Effector CD4-positive, alpha-beta T cell (primary cell): ENCODE measurements around the gene LIPC.

Experiments
- DNase-seq: peaks from one replicate; pipeline ENCODE4 v3.0.0-alpha.2; 2020

Gene LIPC

DNA sequence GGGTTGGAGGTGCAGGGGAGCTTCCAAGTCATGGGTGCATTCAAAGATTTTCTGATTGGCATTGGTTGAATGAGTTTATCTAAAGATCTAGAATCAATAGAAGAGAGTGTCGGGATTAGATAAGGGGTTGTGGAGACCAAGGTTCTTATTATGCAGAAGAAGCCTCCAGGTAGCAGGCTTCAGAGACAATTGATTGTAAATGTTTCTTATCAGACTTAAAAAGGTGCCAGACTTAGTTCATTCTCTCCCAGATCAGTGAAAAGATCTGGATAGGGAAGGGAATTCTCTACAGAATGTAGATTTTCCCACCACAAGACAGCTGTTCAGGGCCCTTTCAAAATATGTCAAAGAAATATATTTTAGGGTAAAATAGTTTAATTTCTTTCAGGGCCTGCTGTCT, 129.5 kb downstream of the LIPC start:
- DNase-seq: no peak

DNA sequence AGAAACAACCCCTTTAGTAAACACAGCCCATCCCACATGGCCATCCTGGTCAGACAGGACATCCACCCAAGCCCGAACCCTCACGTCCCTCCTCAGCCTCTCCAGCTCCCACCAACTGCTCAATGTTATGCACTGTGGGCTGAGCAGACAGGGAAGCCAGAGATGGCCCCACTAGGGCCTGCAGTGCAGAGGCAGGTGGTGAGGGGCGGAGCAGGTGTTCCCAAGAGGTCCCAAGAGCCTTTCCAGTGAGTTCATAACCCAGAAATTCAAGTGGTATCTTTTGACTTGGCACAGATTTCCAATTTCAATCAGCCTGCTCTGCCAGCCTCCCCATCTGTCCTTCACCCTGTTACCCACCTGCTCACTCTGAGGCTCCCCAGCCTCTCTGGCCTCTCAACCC, 130.3 kb downstream of the LIPC start:
- DNase-seq: no peak

DNA sequence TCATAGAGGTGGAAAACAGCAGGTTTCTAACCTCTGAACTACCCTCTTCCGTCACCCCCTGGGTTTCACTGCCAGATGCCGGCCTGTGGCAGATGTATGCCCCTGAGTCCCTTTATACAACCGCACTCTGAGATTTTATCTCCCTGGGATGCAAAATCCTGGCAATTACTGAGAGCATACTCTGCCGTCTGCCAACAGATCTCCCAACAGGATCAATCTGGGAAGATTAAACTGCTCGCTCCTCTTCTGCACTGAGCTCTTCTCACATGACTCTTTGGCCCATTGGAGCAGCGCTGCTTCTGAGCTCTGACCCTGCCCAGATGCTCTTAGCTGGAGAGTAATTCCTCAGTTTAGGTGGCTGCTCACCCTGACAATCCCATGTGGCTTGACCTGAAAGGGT, 133.2 kb downstream of the LIPC start:
- DNase-seq: no peak

DNA sequence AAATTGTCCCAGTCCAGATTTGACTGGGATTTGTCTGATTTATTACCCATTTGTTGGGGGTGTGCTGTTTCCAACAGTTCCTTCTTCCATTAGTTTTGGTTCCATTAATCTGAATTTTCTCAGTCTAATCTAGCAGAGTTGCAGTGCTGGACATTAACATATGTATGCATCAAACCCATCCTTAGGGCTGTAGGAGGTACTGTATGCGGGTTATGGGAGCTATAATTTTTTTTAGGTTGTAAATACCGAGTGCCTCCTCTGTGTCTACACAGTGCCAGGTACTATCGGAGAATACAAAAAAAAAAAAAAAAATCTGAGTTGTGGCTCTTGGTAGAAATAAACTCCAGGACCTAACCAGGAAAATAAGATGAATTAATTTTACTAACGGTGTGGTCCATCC, 133.8 kb downstream of the LIPC start:
- DNase-seq: no peak

DNA sequence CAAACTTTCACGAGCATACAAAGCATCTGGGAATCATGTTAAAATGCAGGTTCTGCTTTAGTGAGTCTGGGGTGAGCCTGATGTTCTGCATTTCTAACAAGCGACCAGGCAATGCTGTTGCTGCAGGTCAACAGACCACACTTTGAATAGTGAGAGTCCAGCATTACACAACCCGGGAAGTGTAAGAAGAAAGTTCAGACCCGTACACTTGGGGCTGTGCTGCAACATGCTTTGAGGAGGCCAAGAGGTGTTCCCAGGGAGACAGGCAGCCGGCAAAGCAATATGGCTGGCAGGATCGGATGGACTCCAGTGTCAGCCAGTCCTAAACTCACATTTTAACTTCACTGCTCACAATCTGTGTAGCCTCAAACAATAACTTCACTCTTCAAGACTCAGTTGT, 134.2 kb downstream of the LIPC start:
- no peak for DNase-seq

DNA sequence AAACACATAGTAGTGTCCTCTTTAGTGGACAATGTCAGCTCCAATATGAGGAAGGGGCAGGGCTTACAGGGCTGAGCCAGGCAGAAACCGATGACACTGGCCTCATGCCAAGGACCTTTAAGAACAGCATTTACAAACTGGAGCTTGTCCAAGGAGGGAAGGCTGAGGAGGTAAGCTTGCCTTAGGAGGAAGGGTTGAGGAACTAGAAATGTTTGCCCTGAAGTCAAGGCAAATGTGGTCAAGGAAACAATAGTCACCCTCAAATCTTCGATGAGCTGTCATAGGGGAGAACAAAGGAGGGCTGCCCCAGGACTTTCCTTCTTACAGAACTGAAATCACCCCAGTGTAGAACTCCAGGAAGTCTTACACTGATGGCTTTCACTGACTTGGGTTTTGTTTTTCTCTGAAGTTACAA, 136.4 kb downstream of the LIPC start:
- no peak for DNase-seq

DNA sequence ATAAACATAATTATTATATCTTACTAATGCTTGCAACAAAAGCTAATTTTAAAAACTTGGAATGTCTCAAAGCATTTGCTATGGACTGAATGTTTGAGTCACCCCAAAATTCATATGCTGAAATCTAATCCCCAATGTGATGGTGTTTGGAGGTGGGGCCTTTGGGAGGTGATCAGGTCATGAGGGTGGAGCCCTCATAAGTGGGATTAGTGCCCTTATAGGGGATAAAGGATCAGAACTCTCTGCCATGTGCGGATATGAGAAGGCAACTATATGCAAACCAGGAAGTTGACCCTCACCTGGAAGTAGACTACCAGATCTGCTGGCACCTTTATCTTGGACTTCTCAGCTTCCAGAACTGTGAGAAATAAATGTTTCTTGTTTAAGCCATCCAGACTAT, 137.7 kb downstream of the LIPC start:
- no peak for DNase-seq

DNA sequence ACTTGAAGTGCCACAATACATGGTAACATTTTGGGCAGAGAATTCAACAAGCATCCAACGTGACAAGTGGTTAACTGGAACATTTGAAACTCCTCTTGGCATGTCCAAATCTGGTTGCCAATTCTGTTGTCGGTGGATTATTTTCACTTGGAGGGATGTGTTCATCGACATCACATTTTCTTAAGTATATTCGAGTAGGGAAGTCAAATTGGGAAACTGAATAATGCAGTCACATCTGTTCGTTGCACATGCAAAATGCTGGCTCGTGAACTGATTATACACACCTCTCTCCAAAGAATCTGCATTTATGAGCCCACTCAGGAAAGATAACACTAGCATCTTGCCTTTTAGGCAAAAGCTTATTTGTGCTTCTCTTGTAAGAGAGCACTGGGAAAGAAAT, 139.7 kb downstream of the LIPC start:
- no peak for DNase-seq

DNA sequence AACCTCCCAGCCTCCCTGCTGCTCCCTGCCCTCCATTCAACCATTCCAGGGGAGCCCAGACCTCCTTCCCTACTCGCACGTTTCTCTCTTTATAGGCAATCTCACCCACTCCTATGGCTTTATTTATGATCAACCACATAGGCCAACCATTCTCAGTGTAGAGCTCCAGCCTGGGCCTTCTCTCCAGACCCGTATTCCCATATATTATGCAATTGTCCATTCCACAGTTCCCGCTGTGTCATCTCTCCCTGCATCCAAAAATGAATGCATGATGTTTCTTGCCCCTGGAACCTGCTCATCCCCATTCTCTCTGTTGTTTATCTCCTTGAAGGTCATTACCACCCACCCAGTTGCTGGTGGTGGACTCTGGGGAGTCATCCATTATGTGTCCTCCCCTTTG, 140.7 kb downstream of the LIPC start:
- DNase-seq: no peak

DNA sequence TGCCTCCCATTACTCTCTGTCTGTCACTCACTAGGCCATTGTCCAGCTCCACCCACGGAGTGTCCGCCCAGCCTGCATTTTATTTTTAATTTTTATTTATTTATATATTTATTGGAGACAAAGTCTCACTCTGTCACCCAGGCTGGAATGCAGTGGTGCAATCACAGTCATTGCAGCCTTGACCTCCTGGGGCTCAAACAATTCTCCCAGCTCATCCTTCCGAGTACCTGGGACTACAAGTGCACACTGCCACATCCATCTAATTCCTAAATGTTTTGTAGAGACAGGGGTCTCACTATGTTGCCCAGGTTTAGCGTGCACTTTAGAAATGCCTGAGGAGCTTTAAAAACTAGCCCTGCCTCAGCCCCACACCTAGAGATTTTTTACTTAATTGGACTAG, 141.5 kb downstream of the LIPC start:
- DNase-seq: no peak

DNA sequence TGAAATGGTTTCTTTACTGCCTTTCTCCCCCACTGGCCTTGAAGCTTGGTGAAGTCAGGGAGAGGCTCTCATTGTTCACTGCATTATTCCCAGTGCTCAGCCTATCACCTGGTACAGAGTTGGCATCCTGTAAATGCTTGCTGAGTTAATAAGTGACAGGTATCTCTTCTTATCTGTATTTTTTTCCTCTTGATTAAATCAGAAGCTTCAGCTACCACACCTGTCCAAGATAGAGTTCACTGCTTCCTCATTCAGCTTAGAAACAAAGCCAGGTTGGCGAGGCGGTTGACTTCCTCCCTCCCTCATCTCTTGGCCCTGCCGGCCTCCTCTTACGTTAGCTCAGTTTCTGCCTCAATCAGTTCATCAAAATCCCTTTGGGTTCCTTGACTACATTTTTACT, 142.8 kb downstream of the LIPC start:
- no peak for DNase-seq

DNA sequence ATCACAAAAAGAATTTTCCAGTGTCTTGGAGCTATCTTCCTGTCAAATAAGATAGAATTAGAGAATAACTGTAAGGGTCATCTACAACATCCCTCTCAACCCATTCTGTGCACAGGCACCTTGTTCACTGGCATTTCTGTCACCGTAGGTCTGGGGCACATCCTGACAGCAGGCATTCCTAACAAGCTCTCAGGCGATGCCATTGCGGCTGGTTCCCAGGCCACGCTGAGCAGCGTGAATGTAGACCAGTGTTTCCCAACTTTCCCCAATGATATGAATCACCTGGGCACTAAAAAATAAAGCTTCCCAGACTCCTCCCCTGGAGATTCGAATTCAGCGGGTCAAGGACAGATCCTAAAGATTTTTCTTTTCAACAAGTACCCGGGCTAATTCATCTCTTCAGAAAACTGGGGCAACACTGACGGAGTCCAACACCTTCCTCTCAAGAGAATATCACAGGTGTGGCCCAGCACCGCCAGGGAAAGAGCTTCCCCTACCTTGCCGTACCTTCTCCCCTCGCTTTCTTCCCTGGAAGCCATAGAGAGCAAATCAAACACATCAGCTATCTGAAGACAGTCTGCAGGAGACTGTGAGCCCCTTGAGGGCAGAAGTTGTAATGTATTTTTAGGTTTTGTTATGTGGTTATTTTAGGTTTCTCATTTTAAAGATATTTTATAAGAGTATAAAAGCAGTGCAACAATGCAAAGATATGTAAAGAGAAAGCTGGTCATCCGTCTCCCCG, 143.4 kb downstream of the LIPC start:
- DNase-seq: no peak

DNA sequence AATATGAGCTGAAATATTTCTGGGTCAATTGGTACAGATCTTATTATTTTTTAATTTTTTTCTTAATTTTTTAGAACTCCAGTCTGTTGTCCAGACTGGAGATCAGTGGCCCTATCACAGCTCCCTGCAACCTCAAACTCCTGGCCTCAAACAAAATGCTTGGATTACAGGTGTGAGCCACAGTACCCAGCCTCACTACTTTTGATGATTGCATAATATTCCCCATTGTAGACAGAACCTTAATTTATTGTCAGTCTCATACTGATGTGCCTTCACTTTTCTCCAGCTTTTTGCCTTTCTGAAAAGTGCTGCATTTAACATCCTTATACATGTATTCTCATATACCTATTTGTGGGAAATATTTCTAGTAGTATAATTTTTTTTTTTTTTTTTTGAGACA, 144.9 kb downstream of the LIPC start:
- DNase-seq: no peak

DNA sequence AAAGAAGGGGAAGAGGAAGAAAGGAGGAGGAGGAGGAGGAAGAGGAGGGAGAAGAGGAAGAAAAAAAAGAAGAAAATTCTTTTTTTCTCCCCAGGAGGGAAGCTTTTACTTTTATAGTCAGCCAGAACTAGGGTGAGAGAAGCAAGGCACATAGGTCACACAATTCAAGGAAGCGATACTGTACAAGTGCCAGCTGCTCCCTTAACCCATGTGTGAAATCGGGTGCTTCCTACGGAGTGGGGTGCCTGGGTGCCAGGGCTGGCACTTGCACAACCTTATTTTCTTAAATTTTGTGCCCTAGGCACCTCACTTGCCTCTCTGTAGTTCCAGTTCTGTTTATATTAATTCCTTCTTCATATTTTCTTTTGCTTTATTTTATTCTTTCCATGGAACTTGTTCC, 150.4 kb downstream of the LIPC start:
- no peak for DNase-seq

DNA sequence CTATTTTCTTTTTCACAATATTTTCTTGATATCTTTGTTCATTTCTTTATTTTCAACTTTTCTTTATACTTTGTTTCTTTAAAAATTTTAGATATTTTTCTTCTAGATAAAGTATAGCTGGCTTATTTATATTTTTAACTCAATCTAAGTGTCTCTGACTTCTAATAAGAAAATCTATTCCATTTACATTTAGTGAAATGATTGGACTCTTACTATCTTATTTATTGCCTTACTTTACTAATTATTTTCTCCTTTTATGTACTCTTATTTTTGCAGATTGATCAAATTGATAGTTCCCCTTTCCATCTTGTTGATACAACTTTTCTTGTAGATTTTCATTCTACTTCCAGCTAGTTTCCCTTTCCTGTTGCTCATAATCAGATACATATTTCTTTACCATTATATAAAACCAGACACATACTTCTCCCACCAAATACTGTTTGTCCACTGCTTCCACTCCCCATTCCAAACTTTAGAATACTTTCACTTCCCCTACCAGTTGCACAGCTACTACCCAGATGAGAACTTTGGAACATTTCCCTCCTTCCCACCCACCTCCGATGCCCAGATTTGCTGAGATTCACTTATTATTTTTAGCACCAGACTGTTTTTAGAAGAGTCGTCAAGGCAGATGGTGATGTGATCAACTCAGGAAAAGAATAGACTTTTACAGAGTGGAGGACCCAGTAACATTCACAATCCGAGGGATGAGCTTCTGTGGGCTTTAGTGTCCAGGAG, 151.5 kb downstream of the LIPC start:
- DNase-seq: no peak

DNA sequence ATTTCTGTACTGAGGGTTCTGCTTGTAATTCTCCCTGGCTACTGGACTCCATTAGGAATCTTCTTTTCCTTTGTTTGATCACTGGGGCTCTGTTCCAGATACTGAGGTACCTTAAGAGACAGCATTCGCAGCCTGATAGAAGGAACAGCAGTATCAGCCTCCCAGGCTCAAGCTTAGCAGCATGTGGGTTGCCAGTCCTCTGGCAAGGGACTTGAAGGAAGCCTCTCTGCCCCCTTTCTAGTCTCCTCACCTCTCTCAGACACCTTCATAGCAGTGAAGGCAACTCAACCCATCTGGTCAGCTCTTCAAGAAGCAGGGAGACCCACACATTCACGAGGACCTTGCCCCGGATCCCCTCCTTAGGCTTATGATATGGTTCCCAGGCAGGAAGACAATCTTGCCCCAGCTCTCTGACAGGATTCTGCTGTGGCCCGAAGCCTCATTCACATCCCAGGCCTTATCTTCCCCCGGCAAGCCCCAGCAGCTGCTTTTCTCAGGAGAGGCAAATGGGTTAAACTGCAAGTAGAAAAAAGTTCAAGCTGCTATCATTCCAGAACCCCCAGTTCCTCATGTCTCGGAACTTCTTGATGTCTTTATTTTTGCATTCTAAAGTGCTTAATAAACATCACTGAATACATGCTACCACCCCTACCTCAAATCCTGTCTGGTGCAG, 153.1 kb downstream of the LIPC start:
- DNase-seq: no peak

DNA sequence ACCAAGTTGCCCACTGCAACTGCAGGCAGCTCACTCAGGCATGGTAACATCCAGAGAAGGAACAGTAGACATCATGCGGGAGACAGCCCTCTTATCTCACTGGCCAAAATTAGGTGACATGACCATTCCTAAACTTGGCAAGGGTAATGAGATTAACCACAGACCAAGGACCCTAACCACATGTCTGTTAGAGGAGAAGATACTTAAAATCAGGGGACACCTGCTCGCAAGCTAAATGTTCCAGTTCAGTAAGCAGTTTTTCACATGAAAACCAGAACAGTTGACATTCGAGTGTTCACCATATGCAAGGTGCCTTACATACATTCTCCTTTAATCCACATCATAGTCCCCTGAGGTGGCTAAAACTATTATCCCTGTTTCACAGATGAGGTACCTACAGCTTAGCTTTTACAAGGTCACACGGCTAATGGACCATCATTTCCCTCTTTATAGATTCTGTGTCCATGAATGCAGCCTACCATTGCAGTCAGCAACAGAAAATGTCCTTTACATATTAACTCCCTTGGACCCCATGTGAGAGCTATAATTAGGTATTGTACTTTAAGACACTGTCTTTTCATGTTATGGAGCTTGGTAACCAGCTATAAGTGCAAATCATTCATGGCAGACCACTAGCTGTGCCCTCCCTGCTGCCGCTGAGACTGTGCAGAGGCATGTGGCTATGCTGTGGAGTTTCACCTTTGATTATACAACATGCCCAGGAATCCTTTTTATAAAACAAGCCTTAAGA, 154.1 kb downstream of the LIPC start:
- DNase-seq: no peak

DNA sequence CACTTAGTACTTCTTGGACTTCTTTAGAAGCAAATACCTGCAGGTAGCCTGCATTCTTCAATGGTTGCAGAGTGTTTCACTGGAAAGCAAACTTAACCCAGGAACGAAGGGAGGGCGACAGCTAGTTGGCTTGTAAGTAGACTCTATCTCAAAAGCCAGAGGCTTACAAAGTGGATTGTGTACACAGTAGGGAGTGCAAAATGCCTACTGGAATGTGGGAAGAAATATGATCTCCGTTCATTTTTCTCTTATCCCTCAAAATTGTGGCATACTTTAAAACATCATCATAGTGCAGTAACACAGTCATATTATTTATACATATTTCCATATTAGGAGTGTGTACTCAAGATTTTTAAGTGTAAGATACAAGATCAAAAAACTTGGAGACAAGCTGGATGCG, 155.7 kb downstream of the LIPC start:
- DNase-seq: no peak

DNA sequence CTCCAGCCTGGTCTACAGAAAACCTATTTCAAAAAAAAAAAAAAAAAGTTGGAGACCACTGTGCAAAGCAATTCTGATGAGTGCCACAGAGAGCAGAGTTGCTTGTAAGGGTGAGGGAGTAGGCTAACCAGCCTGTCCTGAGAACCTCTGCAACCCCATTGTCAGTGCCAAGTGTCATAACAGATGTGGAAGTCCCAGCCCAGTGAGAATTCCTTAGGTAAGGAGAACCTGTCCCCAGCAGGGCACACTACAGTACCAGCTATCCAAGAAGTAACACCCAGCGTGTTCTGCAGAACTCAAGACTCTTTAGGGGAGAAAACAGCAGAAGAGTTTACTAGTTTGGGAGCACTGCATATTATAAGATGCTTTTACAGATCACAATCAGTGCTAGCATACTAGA, 156.3 kb downstream of the LIPC start:
- no peak for DNase-seq

DNA sequence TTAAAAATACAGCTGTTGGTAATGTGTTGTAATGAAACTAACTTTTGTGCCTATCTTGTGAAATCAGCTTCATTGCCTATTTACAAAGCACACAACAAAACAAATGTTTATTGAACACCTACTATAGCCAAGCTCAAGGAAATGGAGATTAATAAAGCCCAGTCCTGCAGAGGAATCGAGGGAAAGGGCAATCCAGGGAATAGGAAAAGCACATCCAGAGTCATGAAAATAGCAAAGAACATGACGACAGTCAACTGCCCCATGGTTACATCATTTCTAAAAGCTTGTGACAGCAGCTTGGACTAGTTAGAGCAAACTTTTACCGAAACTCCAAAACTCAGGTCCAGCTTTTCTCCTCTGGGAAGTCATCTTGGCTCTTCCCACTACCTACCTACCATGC, 157.3 kb downstream of the LIPC start:
- DNase-seq: no peak

DNA sequence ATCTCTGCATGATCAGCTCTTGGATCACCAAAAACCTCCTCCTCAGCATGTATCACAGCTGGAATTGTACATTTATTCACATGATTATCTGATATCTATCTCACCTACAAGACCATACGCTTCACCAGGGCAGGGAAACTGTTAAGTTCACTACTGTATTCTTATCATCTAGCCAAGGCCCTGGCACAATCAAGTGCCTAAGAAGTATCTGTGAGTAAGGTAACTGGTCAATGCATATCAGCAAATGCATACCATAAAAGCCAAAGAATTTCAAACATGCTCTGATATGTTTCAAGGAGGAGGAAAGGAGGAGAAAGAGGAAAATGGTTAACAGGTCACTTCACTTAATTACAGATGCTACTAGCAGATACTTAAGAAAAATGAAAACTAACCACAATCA, 158.4 kb downstream of the LIPC start:
- DNase-seq: no peak

DNA sequence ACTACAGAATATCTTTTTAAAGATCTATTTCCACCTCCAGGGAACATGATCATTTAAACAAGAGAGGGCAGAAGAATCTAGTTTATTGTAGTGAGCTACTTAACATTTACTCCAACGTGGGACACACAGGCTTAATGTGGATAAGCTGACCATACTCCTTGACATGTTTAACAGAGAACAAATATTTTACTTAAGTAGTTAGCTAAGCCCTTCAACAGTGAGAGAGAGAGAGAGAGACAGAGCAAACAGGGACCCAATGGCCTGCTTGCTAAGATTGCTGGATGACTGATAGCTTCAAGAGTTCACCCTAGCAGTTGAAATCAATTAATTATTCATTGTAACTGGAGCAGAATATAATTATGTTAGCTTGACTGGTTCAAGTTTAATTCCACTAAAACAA, 159.1 kb downstream of the LIPC start:
- no peak for DNase-seq

DNA sequence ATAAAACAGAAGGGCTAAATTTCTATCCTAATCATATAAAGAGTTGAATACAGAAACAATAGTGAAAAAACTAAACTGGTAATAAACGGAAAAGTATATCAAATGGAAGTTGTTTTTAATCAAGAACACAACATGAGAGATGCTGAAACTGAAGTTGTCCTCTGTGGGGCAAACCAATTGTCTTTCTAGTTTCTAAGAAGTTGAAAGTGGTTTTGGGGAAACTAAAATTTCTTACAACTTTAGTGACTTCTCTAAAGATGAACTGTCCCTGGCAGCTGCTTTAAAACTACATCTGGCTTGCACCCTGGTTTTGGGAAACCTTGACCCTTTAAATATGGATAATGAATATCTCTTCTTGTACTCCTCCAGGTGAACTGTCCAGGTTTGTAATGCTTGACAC, 162.1 kb downstream of the LIPC start:
- DNase-seq: no peak

DNA sequence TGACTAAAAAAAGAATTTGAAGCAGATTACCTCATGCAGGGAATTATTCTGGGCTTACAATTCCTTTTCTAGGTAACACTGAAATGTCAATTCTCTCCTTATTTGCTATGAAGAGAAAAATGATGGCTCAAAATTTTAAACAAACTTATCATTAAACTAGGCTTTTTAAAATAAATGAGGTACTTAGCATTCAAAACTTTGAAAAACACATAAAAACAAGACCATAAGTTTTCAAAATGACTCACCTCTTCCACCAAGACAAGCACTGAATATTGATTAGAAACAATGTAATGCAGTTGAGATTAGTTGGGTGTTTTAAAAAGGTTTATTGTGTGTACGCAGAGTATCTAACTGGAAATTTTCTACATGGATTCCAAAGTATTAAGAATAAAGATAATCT, 163.1 kb downstream of the LIPC start:
- DNase-seq: no peak
